Osteoblast (primary cell): ENCODE data around the gene PTPRE. TPM values are rescaled to one million over a fixed set of nuclear protein-coding genes. Genes with fewer than 3 reads are reported as not detected.

ENCODE experiments used
- DNase-seq: peaks from one replicate; pipeline ENCODE4 v3.0.0; 2011; ENCODE audit warnings: low spot score, mixed read lengths; ENCODE audit not compliant: insufficient read length; ENCODE audit errors: missing footprints
- H2AFZ ChIP-seq: 2 replicates; pipeline ENCODE4 v1.6.0; 2011; ENCODE audit warnings: mild to moderate bottlenecking, low read length
- H3K27ac ChIP-seq: 2 replicates; pipeline ENCODE4 v1.5.1; 2011; ENCODE audit warnings: mild to moderate bottlenecking, low read depth, low read length, moderate library complexity
- H3K27me3 ChIP-seq: 2 replicates; pipeline ENCODE4 v1.6.0; 2012; ENCODE audit warnings: mild to moderate bottlenecking, control low read depth, inconsistent platforms, low read length, moderate library complexity; ENCODE audit not compliant: insufficient read depth
- H3K36me3 ChIP-seq: 2 replicates; pipeline ENCODE4 v1.5.1; 2011; ENCODE audit warnings: mild to moderate bottlenecking, low read length, control low read depth, moderate library complexity; ENCODE audit not compliant: insufficient read depth
- H3K4me1 ChIP-seq: 2 replicates; pipeline ENCODE4 v1.5.1; 2011; ENCODE audit warnings: mild to moderate bottlenecking, low read length, control low read depth, moderate library complexity; ENCODE audit not compliant: insufficient read depth
- H3K4me2 ChIP-seq: 2 replicates; pipeline ENCODE4 v1.6.0; 2011; ENCODE audit warnings: mild to moderate bottlenecking, low read length; ENCODE audit not compliant: insufficient read depth
- H3K4me3 ChIP-seq: fragments of 200-600 bp; sonication (generic); 3 replicates; pipeline ENCODE4 v1.5.1; 2012; ENCODE audit warnings: mild to moderate bottlenecking, low read length, inconsistent platforms; ENCODE audit not compliant: insufficient read depth
- H3K79me2 ChIP-seq: 2 replicates; pipeline ENCODE4 v1.6.0; 2012; ENCODE audit warnings: mild to moderate bottlenecking, low read length, control low read depth, inconsistent platforms; ENCODE audit not compliant: insufficient read depth
- H3K9me3 ChIP-seq: 2 replicates; pipeline ENCODE4 v1.5.1; 2011; ENCODE audit warnings: low read depth, low read length, control low read depth
- H4K20me1 ChIP-seq: 2 replicates; pipeline ENCODE4 v1.6.0; 2012; ENCODE audit warnings: mild to moderate bottlenecking, low read length, control low read depth; ENCODE audit not compliant: insufficient read depth
- total RNA-seq: library from RNA; depleted of rRNA; stranded (reverse); fragments of >200 nt; gene quantifications from 2 replicates; pipeline ENCODE4 v1.2.3, GENCODE V29; 2012
- TF ChIP-seq, protein P1 (sequence below): IDR thresholded peaks from 2 replicates; pipeline ENCODE4 v1.5.1; 2011; ENCODE audit warnings: mild to moderate bottlenecking, low read depth, low read length, moderate library complexity; ENCODE audit errors: extremely low read depth

Gene PTPRE
- total RNA-seq, 1 donor = 9.0 TPM

DNA sequence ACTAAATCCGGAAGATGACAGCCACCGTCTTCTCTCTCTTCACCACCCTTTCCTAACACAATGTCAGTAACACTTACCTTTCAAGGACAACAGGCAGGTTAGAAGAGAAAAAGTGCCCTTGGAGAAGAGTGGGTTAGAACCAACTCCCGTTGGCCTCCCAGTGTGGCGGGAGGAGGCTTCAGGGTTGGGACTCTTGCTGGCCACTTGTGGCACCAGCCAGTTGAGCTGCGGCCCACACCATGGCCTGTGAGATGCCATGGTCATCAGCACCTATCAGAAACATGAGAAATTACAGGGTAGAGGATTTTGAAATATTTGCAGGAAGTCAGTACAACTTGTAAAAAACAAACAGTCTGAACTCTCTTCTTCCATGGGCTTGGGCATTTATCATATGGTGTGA, 125.6 kb downstream of the PTPRE start:
- Histone ChIP-seq H3K4me2 (no peak overlapping the region), H3K79me2 (no peaks in the 10 kb centered on the region), H3K9me3 (no peaks in the 10 kb centered on the region), H2AFZ (no peak overlapping the region), H3K27me3 (no peaks in the 10 kb centered on the region), H3K27ac (no peak overlapping the region), H3K4me1 (peaks cover 8% of the 10 kb centered on the region), H3K36me3 (no peaks in the 10 kb centered on the region), H4K20me1 (peaks cover 8% of the 10 kb centered on the region), H3K4me3 (no peak overlapping the region)
- TF ChIP-seq, protein P1, sequence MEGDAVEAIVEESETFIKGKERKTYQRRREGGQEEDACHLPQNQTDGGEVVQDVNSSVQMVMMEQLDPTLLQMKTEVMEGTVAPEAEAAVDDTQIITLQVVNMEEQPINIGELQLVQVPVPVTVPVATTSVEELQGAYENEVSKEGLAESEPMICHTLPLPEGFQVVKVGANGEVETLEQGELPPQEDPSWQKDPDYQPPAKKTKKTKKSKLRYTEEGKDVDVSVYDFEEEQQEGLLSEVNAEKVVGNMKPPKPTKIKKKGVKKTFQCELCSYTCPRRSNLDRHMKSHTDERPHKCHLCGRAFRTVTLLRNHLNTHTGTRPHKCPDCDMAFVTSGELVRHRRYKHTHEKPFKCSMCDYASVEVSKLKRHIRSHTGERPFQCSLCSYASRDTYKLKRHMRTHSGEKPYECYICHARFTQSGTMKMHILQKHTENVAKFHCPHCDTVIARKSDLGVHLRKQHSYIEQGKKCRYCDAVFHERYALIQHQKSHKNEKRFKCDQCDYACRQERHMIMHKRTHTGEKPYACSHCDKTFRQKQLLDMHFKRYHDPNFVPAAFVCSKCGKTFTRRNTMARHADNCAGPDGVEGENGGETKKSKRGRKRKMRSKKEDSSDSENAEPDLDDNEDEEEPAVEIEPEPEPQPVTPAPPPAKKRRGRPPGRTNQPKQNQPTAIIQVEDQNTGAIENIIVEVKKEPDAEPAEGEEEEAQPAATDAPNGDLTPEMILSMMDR = no peak
- DNase-seq = peak; percentile 39

DNA sequence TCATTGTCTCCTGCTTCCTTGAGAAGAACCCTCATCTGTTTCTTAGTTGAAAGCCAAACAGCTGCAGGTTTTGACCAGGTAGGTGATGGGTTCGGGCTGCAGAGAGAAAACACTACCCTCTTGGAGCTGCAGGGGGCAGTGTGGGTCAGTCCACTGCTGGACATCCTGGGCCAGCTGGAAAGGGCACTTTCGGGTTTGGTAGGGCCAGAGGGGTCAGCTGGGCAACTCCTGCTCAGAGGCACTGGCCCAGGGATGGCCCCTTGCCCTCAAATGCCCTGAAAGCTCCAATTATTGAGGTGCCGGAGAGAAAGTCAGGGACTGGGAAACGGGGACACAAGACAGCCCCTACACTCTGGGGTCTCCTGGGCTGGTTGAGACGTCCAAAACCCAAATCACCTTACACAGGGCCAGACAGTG, 128.7 kb downstream of the PTPRE start:
- no peak overlapping the region for H2AFZ ChIP-seq
- peak; percentile 87 for DNase-seq

DNA sequence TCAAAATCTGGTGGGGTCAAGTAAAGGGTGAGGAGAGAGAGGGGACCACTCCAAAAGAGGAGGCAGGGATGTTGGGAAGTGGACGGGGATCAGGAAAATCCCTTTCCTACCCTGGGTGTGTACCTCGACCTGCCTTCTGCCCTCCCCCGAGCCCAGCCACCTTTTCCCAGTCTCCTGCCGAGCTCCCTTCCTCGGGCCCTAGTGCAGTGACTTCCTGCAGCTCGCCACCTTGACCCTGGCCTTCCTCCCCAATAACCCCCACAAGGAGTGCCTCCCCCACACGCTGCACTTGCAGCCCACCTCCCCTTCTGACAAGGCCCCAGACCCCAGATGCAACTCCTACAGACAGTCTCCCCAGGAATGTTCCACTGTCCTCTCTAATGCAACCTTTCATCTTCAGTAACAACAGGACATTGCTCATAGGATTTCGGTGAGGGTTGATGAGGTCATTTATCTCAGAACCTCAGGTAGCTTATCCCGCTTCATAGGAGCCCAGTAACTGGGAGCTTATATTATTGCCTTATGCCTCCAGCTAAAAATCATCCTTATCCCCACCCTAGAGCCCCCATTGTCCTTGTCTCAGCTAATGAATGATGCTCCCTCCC, 129.2 kb downstream of the PTPRE start:
- H4K20me1 ChIP-seq = peaks cover 11% of the 10 kb centered on the region
- H3K27ac ChIP-seq = no peak overlapping the region
- H3K9me3 ChIP-seq = no peaks in the 10 kb centered on the region

More for the DNA sequence above, 128.7 kb downstream of the PTPRE start:
- TF ChIP-seq, protein P1 = peak; percentile 82
- H3K27ac ChIP-seq = no peak overlapping the region
- no peaks in the 10 kb centered on the region for H3K27me3 ChIP-seq
- no peaks in the 10 kb centered on the region for H3K36me3 ChIP-seq
- H3K4me2 ChIP-seq = no peak overlapping the region
- no peak overlapping the region for H3K4me3 ChIP-seq
- peaks cover 6% of the 10 kb centered on the region for H3K4me1 ChIP-seq
- peaks cover 11% of the 10 kb centered on the region for H4K20me1 ChIP-seq
- H3K79me2 ChIP-seq = no peaks in the 10 kb centered on the region
- no peaks in the 10 kb centered on the region for H3K9me3 ChIP-seq

More for the DNA sequence above, 129.2 kb downstream of the PTPRE start:
- no peaks in the 10 kb centered on the region for H3K79me2 ChIP-seq
- H3K4me2 ChIP-seq = no peak overlapping the region
- no peaks in the 10 kb centered on the region for H3K36me3 ChIP-seq
- TF ChIP-seq, protein P1 = no peak
- no peaks in the 10 kb centered on the region for H3K27me3 ChIP-seq
- no peak overlapping the region for H3K4me3 ChIP-seq
- DNase-seq = peak; percentile 63
- no peak overlapping the region for H2AFZ ChIP-seq
- peaks cover 6% of the 10 kb centered on the region for H3K4me1 ChIP-seq
